GM10248 (cell line): ENCODE results near the gene FNDC3B.

ENCODE experiments used
- CTCF ChIA-PET: fragments of 300-600 bp; sonication (Branson Sonifier 250); formaldehyde crosslinking; extraction: SDS; loops from one replicate; lab custom pipeline; 2021; ENCODE audit warnings: antibody characterized with exemption; lab: Yijun Ruan, JAX
- POLR2A ChIA-PET: fragments of 350-650 bp; sonication (Branson Sonifier 250); formaldehyde crosslinking; extraction: SDS; loops from one replicate; lab custom pipeline; 2020; ENCODE audit warnings: antibody characterized with exemption; lab: Yijun Ruan, JAX
- DNase-seq: peaks from one replicate; pipeline ENCODE4 v3.0.0; 2012; ENCODE audit errors: extremely low spot score
- CTCF ChIP-seq: IDR thresholded peaks from 2 replicates; pipeline ENCODE4 v1.5.1; 2012; ENCODE audit warnings: mild to moderate bottlenecking, low read depth; ENCODE audit errors: extremely low read depth, missing control alignments, control extremely low read depth

Gene FNDC3B

GRCh38 chr3:172043233-172043632 lies 3.9 kb downstream of the FNDC3B start:
- ChIA-PET CTCF (interaction anchor here (0.9 to 3.2 kb wide), 4 partner anchors 11 to 289 kb away, joined by 3 to 15 read pairs (median 3); no protein-coding TSS in a partner anchor), POLR2A (interaction anchor here (0.6 to 0.8 kb wide), 2 partner anchors 14 to 1925 kb away, joined by 5 to 7 read pairs; no protein-coding TSS in a partner anchor)
- no peak for TF ChIP-seq CTCF
- DNase-seq = no peak

GRCh38 chr3:172043766-172044165 lies 4.4 kb downstream of the FNDC3B start:
- POLR2A ChIA-PET = no interaction called here
- no peak for DNase-seq
- no peak for TF ChIP-seq CTCF
- CTCF ChIA-PET = interaction anchor here (1.3 to 3.2 kb wide), 3 partner anchors 10 to 224 kb away, joined by 3 to 15 read pairs (median 3); no protein-coding TSS in a partner anchor

GRCh38 chr3:172044833-172045585 lies 5.6 kb downstream of the FNDC3B start:
- no peak for TF ChIP-seq CTCF
- POLR2A ChIA-PET = interaction anchor here (0.5 to 1.0 kb wide), 3 partner anchors 14 to 93 kb away, joined by 3 to 7 read pairs (median 3); no protein-coding TSS in a partner anchor
- no peak for DNase-seq
- CTCF ChIA-PET = interaction anchor here (0.7 to 1.8 kb wide), 5 partner anchors 9 to 51 kb away, joined by 3 to 9 read pairs (median 3); no protein-coding TSS in a partner anchor

GRCh38 chr3:172046268-172046915 lies 7.0 kb downstream of the FNDC3B start:
- DNase-seq = no peak
- TF ChIP-seq CTCF = no peak
- ChIA-PET POLR2A (no interaction called here), CTCF (interaction anchor here (1.3 to 1.5 kb wide), 2 partner anchors 42 to 50 kb away, joined by 3 read pairs; no protein-coding TSS in a partner anchor)

- no peak for DNase-seq
- ChIA-PET CTCF (interaction anchor here (1.6 kb wide), 1 partner anchor 19 kb away, joined by 4 read pairs; no protein-coding TSS in a partner anchor), POLR2A (no interaction called here)
- TF ChIP-seq CTCF = no peak
Observed at GRCh38 chr3:172047567-172048115, 8.3 kb downstream of the FNDC3B start.

GRCh38 chr3:172048599-172048998 lies 9.2 kb downstream of the FNDC3B start:
- DNase-seq = no peak
- CTCF ChIA-PET = interaction anchor here (1.6 kb wide), 1 partner anchor 18 kb away, joined by 4 read pairs; no protein-coding TSS in a partner anchor
- POLR2A ChIA-PET = no interaction called here
- TF ChIP-seq CTCF = no peak
